Measurements from ENCODE around the gene POP4.

GRCh38 chr19:29596080-29596727 lies 9.9 kb upstream of the POP4 start:
- TF ChIP-seq, protein P1, sequence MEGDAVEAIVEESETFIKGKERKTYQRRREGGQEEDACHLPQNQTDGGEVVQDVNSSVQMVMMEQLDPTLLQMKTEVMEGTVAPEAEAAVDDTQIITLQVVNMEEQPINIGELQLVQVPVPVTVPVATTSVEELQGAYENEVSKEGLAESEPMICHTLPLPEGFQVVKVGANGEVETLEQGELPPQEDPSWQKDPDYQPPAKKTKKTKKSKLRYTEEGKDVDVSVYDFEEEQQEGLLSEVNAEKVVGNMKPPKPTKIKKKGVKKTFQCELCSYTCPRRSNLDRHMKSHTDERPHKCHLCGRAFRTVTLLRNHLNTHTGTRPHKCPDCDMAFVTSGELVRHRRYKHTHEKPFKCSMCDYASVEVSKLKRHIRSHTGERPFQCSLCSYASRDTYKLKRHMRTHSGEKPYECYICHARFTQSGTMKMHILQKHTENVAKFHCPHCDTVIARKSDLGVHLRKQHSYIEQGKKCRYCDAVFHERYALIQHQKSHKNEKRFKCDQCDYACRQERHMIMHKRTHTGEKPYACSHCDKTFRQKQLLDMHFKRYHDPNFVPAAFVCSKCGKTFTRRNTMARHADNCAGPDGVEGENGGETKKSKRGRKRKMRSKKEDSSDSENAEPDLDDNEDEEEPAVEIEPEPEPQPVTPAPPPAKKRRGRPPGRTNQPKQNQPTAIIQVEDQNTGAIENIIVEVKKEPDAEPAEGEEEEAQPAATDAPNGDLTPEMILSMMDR (IDR thresholded peaks at IDR 0.05): no peak
- no peak for TF ChIP-seq POLR2AphosphoS5 (IDR thresholded peaks at IDR 0.05)

Data from stomach (tissue), 4 donors.